Astrocyte (in vitro differentiated cells and primary cell): ENCODE data around the gene PSAP. TPM values are rescaled to one million over a fixed set of nuclear protein-coding genes. Genes with fewer than 3 reads are reported as not detected.
A peak's percentile ranks its signal among the peaks of the same experiment; 100 is the strongest.

ENCODE experiments used
- DNase-seq: peaks from one replicate; pipeline ENCODE4 v3.0.0-alpha.2; 2010; ENCODE audit warnings: low read depth
- FAIRE-seq: peaks from 2 replicates; lab custom pipeline; 2011; peaks lifted over from hg19 to GRCh38; lab: Jason Lieb, UNC
- H2AFZ ChIP-seq: 2 replicates; pipeline ENCODE4 v1.6.0; 2012; ENCODE audit warnings: low read depth, low read length, inconsistent platforms
- H3K27ac ChIP-seq: 2 replicates; pipeline ENCODE4 v1.5.1; 2011; ENCODE audit warnings: low read depth, low read length, inconsistent platforms
- H3K27me3 ChIP-seq: 2 replicates; pipeline ENCODE4 v1.6.0; 2011; ENCODE audit warnings: low read length, inconsistent platforms; ENCODE audit not compliant: insufficient read depth
- H3K36me3 ChIP-seq: 2 replicates; pipeline ENCODE4 v1.5.1; 2011; ENCODE audit warnings: low read length, inconsistent platforms; ENCODE audit not compliant: insufficient read depth
- H3K4me1 ChIP-seq: 2 replicates; pipeline ENCODE4 v1.5.1; 2011; ENCODE audit warnings: low read length, inconsistent platforms; ENCODE audit not compliant: insufficient read depth
- H3K4me2 ChIP-seq: 2 replicates; pipeline ENCODE4 v1.6.0; 2012; ENCODE audit warnings: low read length, inconsistent platforms
- H3K4me3 ChIP-seq: 2 replicates; pipeline ENCODE4 v1.5.1; 2011; ENCODE audit warnings: low read depth, mild to moderate bottlenecking, low read length, inconsistent platforms; ENCODE audit not compliant: insufficient read depth
- H3K79me2 ChIP-seq: 2 replicates; pipeline ENCODE4 v1.6.0; 2012; ENCODE audit warnings: mild to moderate bottlenecking, low read length, inconsistent platforms; ENCODE audit not compliant: insufficient read depth
- H3K9ac ChIP-seq: 2 replicates; pipeline ENCODE4 v1.6.0; 2012; ENCODE audit warnings: mild to moderate bottlenecking, low read length, inconsistent platforms
- H3K9me3 ChIP-seq: 2 replicates; pipeline ENCODE4 v1.5.1; 2012; ENCODE audit warnings: low read depth, mild to moderate bottlenecking, low read length, inconsistent platforms; ENCODE audit not compliant: insufficient read depth
- H4K20me1 ChIP-seq: 2 replicates; pipeline ENCODE4 v1.6.0; 2012; ENCODE audit warnings: low read length, inconsistent platforms; ENCODE audit not compliant: insufficient read depth
- H3K27ac Mint-ChIP-seq: one replicate; pipeline ENCODE4 v1.8.0; 2021; ENCODE audit warnings: mild to moderate bottlenecking, mixed read lengths; ENCODE audit not compliant: unreplicated experiment
- H3K27me3 Mint-ChIP-seq: one replicate; pipeline ENCODE4 v1.8.0; 2021; ENCODE audit warnings: low read depth, mixed read lengths; ENCODE audit not compliant: unreplicated experiment
- H3K36me3 Mint-ChIP-seq: one replicate; pipeline ENCODE4 v1.8.0; 2021; ENCODE audit warnings: low read depth, mixed read lengths; ENCODE audit not compliant: unreplicated experiment
- H3K4me1 Mint-ChIP-seq: one replicate; pipeline ENCODE4 v1.8.0; 2021; ENCODE audit warnings: low read depth, mixed read lengths; ENCODE audit not compliant: unreplicated experiment
- H3K4me3 Mint-ChIP-seq: one replicate; pipeline ENCODE4 v1.8.0; 2021; ENCODE audit warnings: mild to moderate bottlenecking, moderate library complexity, mixed read lengths; ENCODE audit not compliant: unreplicated experiment
- H3K9me3 Mint-ChIP-seq: one replicate; pipeline ENCODE4 v1.8.0; 2021; ENCODE audit warnings: mild to moderate bottlenecking, mixed read lengths; ENCODE audit not compliant: unreplicated experiment
- EZH2 ChIP-seq: IDR thresholded peaks from 2 replicates; pipeline ENCODE4 v1.6.1; 2012; ENCODE audit warnings: mild to moderate bottlenecking, low read length, inconsistent platforms; ENCODE audit not compliant: insufficient read depth
- total RNA-seq: library from RNA; stranded (reverse); gene quantifications from 2 replicates; pipeline ENCODE4 v1.2.1, GENCODE V29; 2021
- TF ChIP-seq, protein P1 (sequence below): IDR thresholded peaks from 2 replicates; pipeline ENCODE4 v1.5.1; 2011; ENCODE audit warnings: low read depth, mild to moderate bottlenecking, inconsistent platforms, low read length, moderate library complexity; ENCODE audit not compliant: insufficient read depth

The PSAP gene
- total RNA-seq, 1 donor from 2014 or later = 1,120 TPM

DNA sequence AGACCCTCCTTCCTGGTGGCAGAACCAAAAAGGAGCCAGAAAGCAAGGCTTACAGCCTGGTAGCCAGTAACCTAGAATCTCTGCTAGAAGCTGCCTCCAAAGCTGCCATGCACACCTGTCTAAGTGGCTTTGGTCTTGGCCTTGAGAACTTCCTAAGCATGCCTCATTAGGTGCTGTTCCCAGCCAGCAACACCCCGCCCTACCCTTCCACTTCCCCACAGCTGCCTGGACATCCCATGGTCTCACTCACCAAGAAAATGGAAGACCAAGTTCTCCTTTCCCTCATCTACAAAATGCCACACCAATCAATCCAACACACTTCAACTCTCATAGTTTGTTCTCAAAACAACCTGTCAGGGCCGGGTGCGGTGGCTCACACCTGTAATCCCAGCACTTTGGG is 4.2 kb downstream of the PSAP start:
- no peak for TF ChIP-seq EZH2
- TF ChIP-seq, protein P1, sequence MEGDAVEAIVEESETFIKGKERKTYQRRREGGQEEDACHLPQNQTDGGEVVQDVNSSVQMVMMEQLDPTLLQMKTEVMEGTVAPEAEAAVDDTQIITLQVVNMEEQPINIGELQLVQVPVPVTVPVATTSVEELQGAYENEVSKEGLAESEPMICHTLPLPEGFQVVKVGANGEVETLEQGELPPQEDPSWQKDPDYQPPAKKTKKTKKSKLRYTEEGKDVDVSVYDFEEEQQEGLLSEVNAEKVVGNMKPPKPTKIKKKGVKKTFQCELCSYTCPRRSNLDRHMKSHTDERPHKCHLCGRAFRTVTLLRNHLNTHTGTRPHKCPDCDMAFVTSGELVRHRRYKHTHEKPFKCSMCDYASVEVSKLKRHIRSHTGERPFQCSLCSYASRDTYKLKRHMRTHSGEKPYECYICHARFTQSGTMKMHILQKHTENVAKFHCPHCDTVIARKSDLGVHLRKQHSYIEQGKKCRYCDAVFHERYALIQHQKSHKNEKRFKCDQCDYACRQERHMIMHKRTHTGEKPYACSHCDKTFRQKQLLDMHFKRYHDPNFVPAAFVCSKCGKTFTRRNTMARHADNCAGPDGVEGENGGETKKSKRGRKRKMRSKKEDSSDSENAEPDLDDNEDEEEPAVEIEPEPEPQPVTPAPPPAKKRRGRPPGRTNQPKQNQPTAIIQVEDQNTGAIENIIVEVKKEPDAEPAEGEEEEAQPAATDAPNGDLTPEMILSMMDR = no peak
- peaks cover 92% of the 10 kb centered on the region for H3K79me2 ChIP-seq
- Mint-ChIP-seq H3K27ac (peak overlapping the region; percentile 28), H3K4me1 (peaks cover 26% of the 10 kb centered on the region), H3K4me3 (peak overlapping the region; percentile 35), H3K9me3 (no peaks in the 10 kb centered on the region), H3K36me3 (peaks cover 4% of the 10 kb centered on the region), H3K27me3 (no peaks in the 10 kb centered on the region)
- DNase-seq (no peak), FAIRE-seq (no peak)
- H3K27me3 ChIP-seq = no peaks in the 10 kb centered on the region
- no peaks in the 10 kb centered on the region for H3K36me3 ChIP-seq
- peaks cover 22% of the 10 kb centered on the region for H3K4me1 ChIP-seq
- H3K9me3 ChIP-seq = no peaks in the 10 kb centered on the region
- H4K20me1 ChIP-seq = peaks cover 87% of the 10 kb centered on the region
- no peak overlapping the region for H3K4me3 ChIP-seq
- H2AFZ ChIP-seq = no peak overlapping the region
- no peak overlapping the region for H3K4me2 ChIP-seq
- no peak overlapping the region for H3K27ac ChIP-seq
- H3K9ac ChIP-seq = no peak overlapping the region

DNA sequence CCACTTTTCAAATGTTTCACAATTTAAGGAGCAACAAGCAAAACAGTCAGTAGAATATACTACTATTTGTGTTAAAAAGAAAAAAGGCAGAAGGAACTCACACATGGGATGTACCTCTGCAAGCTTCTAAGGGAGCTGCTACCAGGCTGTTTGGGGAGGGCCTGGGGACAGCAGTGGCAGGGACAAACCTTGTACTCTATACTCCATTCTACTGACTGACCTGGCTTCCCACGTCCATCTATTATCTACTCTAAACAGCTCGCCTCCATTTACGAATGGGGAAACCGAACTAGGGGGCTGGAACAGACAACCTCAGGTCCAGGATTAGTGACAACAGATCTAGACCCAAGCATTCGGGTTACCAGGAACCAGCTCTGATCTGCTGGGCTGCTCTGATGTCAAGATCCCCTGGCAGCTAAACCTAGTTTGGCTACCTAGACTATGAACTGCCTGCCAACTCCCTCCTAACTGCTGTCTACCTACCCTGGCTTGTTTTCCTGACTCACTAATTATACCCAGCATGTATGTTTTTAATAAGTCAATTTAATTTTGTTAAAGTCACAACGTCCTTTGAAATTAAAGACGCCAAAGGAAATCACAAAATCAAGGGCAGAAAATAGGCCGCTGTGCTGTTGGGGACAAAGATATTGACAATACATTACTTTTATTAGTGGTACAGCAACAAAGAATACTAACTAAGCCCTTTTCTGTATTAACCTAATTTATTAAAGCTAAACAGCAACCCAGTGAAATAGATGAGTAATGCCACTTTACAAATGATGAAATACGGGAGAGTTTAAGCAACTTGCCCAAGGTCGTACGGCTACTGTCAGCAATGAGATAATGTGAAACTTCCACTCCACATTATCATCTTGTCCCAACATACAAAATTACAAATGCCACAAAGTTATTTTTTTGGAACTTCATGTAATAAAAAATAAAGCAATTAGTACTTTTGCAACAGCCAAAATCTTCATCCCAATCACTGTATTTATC is 5.3 kb downstream of the PSAP start:
- no peak overlapping the region for H3K4me3 ChIP-seq
- H3K9ac ChIP-seq = no peak overlapping the region
- Mint-ChIP-seq H3K9me3 (no peaks in the 10 kb centered on the region), H3K27me3 (no peaks in the 10 kb centered on the region), H3K4me1 (peaks cover 27% of the 10 kb centered on the region), H3K36me3 (peaks cover 4% of the 10 kb centered on the region), H3K27ac (no peak overlapping the region), H3K4me3 (no peak overlapping the region)
- H3K27ac ChIP-seq = no peak overlapping the region
- FAIRE-seq (no peak), DNase-seq (no peak)
- peaks cover 98% of the 10 kb centered on the region for H4K20me1 ChIP-seq
- TF ChIP-seq, protein P1 = no peak
- no peak for TF ChIP-seq EZH2
- H3K27me3 ChIP-seq = no peaks in the 10 kb centered on the region
- peaks cover 99% of the 10 kb centered on the region for H3K79me2 ChIP-seq
- peaks cover 27% of the 10 kb centered on the region for H3K4me1 ChIP-seq
- H2AFZ ChIP-seq = no peak overlapping the region
- no peak overlapping the region for H3K4me2 ChIP-seq
- no peaks in the 10 kb centered on the region for H3K9me3 ChIP-seq
- H3K36me3 ChIP-seq = no peaks in the 10 kb centered on the region

DNA sequence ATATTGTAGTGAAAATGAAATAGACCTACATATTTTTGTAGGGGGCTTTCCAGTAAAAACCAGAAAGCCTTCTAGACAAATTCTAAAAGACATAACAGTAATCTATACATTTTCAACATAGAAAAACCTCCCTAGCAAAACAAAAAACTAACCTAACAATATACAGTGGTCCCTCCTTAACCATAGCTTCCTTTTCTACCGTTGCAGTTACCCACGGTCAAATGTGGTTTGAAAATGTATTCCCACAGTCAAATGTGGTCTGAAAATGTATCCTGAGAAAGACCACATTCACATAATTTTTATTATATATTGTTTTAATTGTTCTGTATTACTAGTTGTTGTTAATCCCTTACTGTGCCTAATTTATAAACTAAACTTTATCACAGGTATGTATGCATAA is 6.4 kb downstream of the PSAP start:
- no peak overlapping the region for H3K9ac ChIP-seq
- peaks cover 97% of the 10 kb centered on the region for H4K20me1 ChIP-seq
- H2AFZ ChIP-seq = no peak overlapping the region
- H3K4me2 ChIP-seq = no peak overlapping the region
- no peak overlapping the region for H3K27ac ChIP-seq
- no peak for DNase-seq
- Mint-ChIP-seq H3K4me3 (no peak overlapping the region), H3K4me1 (peaks cover 33% of the 10 kb centered on the region), H3K27me3 (no peaks in the 10 kb centered on the region), H3K9me3 (no peaks in the 10 kb centered on the region), H3K36me3 (peaks cover 4% of the 10 kb centered on the region), H3K27ac (no peak overlapping the region)
- FAIRE-seq = no peak
- no peak overlapping the region for H3K4me3 ChIP-seq
- TF ChIP-seq EZH2 = no peak
- TF ChIP-seq, protein P1 = no peak
- H3K79me2 ChIP-seq = peaks cover 96% of the 10 kb centered on the region
- H3K4me1 ChIP-seq = peaks cover 34% of the 10 kb centered on the region
- no peaks in the 10 kb centered on the region for H3K27me3 ChIP-seq
- H3K36me3 ChIP-seq = no peaks in the 10 kb centered on the region
- H3K9me3 ChIP-seq = no peaks in the 10 kb centered on the region
